HepG2 (cell line): ENCODE data around the gene C1QTNF12. TPM values are rescaled to one million over a fixed set of nuclear protein-coding genes. Genes with fewer than 3 reads are reported as not detected.

Experiments used
- AHR ChIP-seq: IDR thresholded peaks from 2 replicates; pipeline ENCODE4 v1.6.1; 2018; ENCODE audit warnings: missing genetic modification reagents, missing compliant biosample characterization
- CCDC6 ChIP-seq: sonication (generic); formaldehyde crosslinking; IDR thresholded peaks from 2 replicates; pipeline ENCODE4 v1.8.1; 2022; ENCODE audit warnings: mild to moderate bottlenecking, missing genetic modification reagents, moderate library complexity
- HDAC2 ChIP-seq: sonication (generic); formaldehyde crosslinking; IDR thresholded peaks from 2 replicates; pipeline ENCODE4 v1.4.0; 2020; ENCODE audit warnings: missing genetic modification reagents
- KDM4B ChIP-seq: sonication (generic); formaldehyde crosslinking; IDR thresholded peaks from 2 replicates; pipeline ENCODE4 v1.4.0; 2020; ENCODE audit warnings: missing genetic modification reagents
- KDM5B ChIP-seq: sonication (generic); formaldehyde crosslinking; IDR thresholded peaks from 2 replicates; pipeline ENCODE4 v1.4.0; 2020; ENCODE audit warnings: missing genetic modification reagents, mild to moderate bottlenecking, borderline replicate concordance
- RBM39 ChIP-seq: fragments of 200-400 bp; formaldehyde crosslinking; IDR thresholded peaks from one replicate; pipeline ENCODE4 v1.6.1; 2018; ENCODE audit warnings: antibody characterized with exemption, mild to moderate bottlenecking, low read depth, low read length; ENCODE audit not compliant: poor library complexity, severe bottlenecking
- THAP11 ChIP-seq: IDR thresholded peaks from 2 replicates; pipeline ENCODE4 v1.6.1; 2016; ENCODE audit warnings: missing biosample characterization, missing genetic modification reagents
- ZNF160 ChIP-seq: sonication (generic); formaldehyde crosslinking; IDR thresholded peaks from 2 replicates; pipeline ENCODE4 v1.8.0; 2022; ENCODE audit warnings: mild to moderate bottlenecking, inconsistent platforms, missing genetic modification reagents
- ZNF550 ChIP-seq: sonication (generic); formaldehyde crosslinking; IDR thresholded peaks from 2 replicates; pipeline ENCODE4 v1.4.0; 2020; ENCODE audit warnings: mild to moderate bottlenecking, missing genetic modification reagents, borderline replicate concordance
- ZNF552 ChIP-seq: sonication (generic); formaldehyde crosslinking; IDR thresholded peaks from 2 replicates; pipeline ENCODE4 v1.9.0; 2022; ENCODE audit warnings: missing genetic modification reagents, mild to moderate bottlenecking, borderline replicate concordance
- ZNF577 ChIP-seq: sonication (generic); formaldehyde crosslinking; IDR thresholded peaks from 2 replicates; pipeline ENCODE4 v1.4.0; 2020; ENCODE audit warnings: mild to moderate bottlenecking, low read depth, missing genetic modification reagents, borderline replicate concordance
- polyA plus RNA-seq, 8 experiments: library from polyadenylated mRNA; depleted of rRNA in 3 of 8; stranded (reverse) in 7 of 8; unstranded in 1 of 8; fragments of >200 nt; fragmentation: Illumina TruSeq in 4 of 8; extraction: Trizol in 4 of 8; gene quantifications; 2 replicates each; pipeline versions ENCODE4 v1.2.1 to v1.2.3, GENCODE V29; 2011 to 2016; ENCODE audit warnings: low read depth in 4 of 8, missing spikeins in 1 of 8, mixed read lengths in 1 of 8; ENCODE audit not compliant: insufficient read depth in 1 of 8
- total RNA-seq, 5 experiments: library from RNA; depleted of rRNA; stranded (reverse); fragments of >200 nt; fragmentation: Illumina TruSeq; extraction: Trizol; gene quantifications; 2 replicates each; pipeline ENCODE4 v1.2.3, GENCODE V29; 2016; ENCODE audit warnings: low read depth in 1 of 5
- TF ChIP-seq, protein P1 (sequence below): sonication (generic); formaldehyde crosslinking; IDR thresholded peaks from 2 replicates; pipeline ENCODE4 v1.4.0; 2020; ENCODE audit warnings: missing genetic modification reagents, low read depth, mild to moderate bottlenecking, borderline replicate concordance
- TF ChIP-seq, protein P2 (sequence below): sonication (generic); formaldehyde crosslinking; IDR thresholded peaks from 2 replicates; pipeline ENCODE4 v1.4.0; 2020; ENCODE audit warnings: missing genetic modification reagents, borderline replicate concordance
- TF ChIP-seq, protein P3 (sequence below): sonication (generic); formaldehyde crosslinking; IDR thresholded peaks from 2 replicates; pipeline ENCODE4 v1.4.0; 2020; ENCODE audit warnings: missing genetic modification reagents, borderline replicate concordance
- TF ChIP-seq, protein P4 (sequence below): sonication (generic); formaldehyde crosslinking; conservative IDR thresholded peaks from 2 replicates; pipeline ENCODE4 v1.8.1; 2023; ENCODE audit warnings: missing genetic modification reagents
- TF ChIP-seq, protein P5 (sequence below): sonication (generic); formaldehyde crosslinking; IDR thresholded peaks from 2 replicates; pipeline ENCODE4 v1.4.0; 2020; ENCODE audit warnings: missing genetic modification reagents

The C1QTNF12 gene
- total and polyA plus RNA-seq, 2 of the 13 experiments (the other 11 are each of a cell fraction or from before 2014, with no cell fraction given), result 0.18 to 0.64 TPM

DNA sequence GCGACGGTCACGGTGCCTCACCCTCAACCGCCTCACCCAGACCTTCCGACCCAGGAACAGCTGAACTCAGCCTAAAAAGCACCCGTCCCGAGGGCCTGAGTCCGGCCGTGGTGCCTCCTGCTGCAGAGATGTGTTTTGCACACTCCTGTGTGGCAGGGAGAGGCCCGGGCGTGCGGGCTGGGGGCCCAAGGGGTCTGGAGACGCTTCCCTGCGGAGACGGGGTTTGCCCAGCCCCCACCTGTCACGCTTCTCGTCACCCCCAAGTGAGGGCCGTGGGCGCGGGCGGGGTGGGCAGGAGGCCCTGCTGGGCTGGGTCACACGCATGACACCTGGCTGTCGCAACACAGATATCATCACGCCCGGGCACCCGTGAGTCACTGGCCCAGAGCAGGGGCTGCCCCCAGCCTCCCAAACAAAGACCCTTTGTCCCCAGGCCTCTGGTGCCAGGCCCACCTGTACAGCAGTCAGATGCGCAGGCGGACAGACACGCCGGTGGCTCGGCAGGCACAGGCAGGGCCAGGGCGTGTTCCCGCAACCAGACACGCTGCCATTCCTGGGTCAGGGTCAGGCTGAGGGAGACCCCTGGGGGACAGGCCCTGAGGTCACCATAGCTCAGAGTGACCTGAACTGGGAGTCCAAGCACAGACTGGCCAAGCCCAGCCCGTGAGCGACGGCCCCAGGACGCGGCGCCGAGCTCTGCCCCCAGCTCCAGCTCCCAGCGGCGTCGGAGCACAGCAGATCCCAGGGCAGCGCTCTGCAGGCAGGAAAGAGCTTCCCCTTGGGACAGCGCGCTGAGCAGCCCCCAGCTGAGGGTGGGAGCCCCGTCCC lies 8.4 kb downstream of the C1QTNF12 start (continued):
- TF ChIP-seq ZNF550 (CRISPR knock-in tag), result 0 out of 2 replicates have a peak, but pooled peaks have one; percentile 31
- TF ChIP-seq RBM39, result peak; percentile 16
- peak; percentile 53; the same call in 1 of the 2 replicates for TF ChIP-seq THAP11 (CRISPR knock-in tag)
- TF ChIP-seq, protein P1, sequence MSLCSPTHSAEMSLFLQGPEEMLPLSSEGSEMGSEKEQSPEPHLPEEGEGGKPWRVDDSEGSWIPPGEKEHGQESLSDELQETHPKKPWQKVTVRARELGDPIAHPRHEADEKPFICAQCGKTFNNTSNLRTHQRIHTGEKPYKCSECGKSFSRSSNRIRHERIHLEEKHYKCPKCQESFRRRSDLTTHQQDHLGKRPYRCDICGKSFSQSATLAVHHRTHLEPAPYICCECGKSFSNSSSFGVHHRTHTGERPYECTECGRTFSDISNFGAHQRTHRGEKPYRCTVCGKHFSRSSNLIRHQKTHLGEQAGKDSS (CRISPR knock-in tag), result peak; percentile 61; the same call in 1 of the 2 replicates
- TF ChIP-seq ZNF160, result peak; percentile 77
- TF ChIP-seq, protein P2, sequence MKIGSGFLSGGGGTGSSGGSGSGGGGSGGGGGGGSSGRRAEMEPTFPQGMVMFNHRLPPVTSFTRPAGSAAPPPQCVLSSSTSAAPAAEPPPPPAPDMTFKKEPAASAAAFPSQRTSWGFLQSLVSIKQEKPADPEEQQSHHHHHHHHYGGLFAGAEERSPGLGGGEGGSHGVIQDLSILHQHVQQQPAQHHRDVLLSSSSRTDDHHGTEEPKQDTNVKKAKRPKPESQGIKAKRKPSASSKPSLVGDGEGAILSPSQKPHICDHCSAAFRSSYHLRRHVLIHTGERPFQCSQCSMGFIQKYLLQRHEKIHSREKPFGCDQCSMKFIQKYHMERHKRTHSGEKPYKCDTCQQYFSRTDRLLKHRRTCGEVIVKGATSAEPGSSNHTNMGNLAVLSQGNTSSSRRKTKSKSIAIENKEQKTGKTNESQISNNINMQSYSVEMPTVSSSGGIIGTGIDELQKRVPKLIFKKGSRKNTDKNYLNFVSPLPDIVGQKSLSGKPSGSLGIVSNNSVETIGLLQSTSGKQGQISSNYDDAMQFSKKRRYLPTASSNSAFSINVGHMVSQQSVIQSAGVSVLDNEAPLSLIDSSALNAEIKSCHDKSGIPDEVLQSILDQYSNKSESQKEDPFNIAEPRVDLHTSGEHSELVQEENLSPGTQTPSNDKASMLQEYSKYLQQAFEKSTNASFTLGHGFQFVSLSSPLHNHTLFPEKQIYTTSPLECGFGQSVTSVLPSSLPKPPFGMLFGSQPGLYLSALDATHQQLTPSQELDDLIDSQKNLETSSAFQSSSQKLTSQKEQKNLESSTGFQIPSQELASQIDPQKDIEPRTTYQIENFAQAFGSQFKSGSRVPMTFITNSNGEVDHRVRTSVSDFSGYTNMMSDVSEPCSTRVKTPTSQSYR (CRISPR knock-in tag), result peak; percentile 58
- TF ChIP-seq, protein P3, sequence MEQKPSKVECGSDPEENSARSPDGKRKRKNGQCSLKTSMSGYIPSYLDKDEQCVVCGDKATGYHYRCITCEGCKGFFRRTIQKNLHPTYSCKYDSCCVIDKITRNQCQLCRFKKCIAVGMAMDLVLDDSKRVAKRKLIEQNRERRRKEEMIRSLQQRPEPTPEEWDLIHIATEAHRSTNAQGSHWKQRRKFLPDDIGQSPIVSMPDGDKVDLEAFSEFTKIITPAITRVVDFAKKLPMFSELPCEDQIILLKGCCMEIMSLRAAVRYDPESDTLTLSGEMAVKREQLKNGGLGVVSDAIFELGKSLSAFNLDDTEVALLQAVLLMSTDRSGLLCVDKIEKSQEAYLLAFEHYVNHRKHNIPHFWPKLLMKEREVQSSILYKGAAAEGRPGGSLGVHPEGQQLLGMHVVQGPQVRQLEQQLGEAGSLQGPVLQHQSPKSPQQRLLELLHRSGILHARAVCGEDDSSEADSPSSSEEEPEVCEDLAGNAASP, result peak; percentile 78; the same call in 1 of the 2 replicates
- TF ChIP-seq ZNF552 (CRISPR knock-in tag), result 0 out of 2 replicates have a peak, but pooled peaks have one; percentile 49
- TF ChIP-seq, protein P4, sequence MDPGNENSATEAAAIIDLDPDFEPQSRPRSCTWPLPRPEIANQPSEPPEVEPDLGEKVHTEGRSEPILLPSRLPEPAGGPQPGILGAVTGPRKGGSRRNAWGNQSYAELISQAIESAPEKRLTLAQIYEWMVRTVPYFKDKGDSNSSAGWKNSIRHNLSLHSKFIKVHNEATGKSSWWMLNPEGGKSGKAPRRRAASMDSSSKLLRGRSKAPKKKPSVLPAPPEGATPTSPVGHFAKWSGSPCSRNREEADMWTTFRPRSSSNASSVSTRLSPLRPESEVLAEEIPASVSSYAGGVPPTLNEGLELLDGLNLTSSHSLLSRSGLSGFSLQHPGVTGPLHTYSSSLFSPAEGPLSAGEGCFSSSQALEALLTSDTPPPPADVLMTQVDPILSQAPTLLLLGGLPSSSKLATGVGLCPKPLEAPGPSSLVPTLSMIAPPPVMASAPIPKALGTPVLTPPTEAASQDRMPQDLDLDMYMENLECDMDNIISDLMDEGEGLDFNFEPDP (CRISPR knock-in tag), result 0 out of 2 replicates have a peak, but pooled peaks have one; percentile 71
- no peak for TF ChIP-seq ZNF577 (CRISPR knock-in tag)
- no peak for TF ChIP-seq KDM4B
- TF ChIP-seq HDAC2 (CRISPR knock-in tag), result peak; percentile 72; the same call in 1 of the 2 replicates
- TF ChIP-seq CCDC6, result peak; percentile 82; the same call in 1 of the 2 replicates
- TF ChIP-seq KDM5B (CRISPR knock-in tag), result 0 out of 2 replicates have a peak, but pooled peaks have one; percentile 12
- TF ChIP-seq AHR (CRISPR knock-in tag), result peak; percentile 39; the same call in 1 of the 2 replicates
- TF ChIP-seq, protein P5, sequence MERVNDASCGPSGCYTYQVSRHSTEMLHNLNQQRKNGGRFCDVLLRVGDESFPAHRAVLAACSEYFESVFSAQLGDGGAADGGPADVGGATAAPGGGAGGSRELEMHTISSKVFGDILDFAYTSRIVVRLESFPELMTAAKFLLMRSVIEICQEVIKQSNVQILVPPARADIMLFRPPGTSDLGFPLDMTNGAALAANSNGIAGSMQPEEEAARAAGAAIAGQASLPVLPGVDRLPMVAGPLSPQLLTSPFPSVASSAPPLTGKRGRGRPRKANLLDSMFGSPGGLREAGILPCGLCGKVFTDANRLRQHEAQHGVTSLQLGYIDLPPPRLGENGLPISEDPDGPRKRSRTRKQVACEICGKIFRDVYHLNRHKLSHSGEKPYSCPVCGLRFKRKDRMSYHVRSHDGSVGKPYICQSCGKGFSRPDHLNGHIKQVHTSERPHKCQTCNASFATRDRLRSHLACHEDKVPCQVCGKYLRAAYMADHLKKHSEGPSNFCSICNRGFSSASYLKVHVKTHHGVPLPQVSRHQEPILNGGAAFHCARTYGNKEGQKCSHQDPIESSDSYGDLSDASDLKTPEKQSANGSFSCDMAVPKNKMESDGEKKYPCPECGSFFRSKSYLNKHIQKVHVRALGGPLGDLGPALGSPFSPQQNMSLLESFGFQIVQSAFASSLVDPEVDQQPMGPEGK (CRISPR knock-in tag), result peak; percentile 85
